ENCODE results near the gene TRIM32.

The TRIM32 gene

GRCh38 chr9:116697887-116698286, 10.8 kb downstream of the TRIM32 start:
- H2AFZ ChIP-seq (ENCODE audit: low read length), result no peak overlapping the region
- no peaks in the 10 kb centered on the region for H4K20me1 ChIP-seq (ENCODE audit: insufficient read depth, low read length)
- H3F3A ChIP-seq (ENCODE audit: insufficient read depth, low read length), result no peaks in the 10 kb centered on the region
- H3K27ac ChIP-seq (ENCODE audit: low read depth, low read length, poor library complexity, severe bottlenecking), result no peak overlapping the region
- H3K9ac ChIP-seq (ENCODE audit: low read length), result no peak overlapping the region
- H3K9me3 ChIP-seq (ENCODE audit: low read length), result no peaks in the 10 kb centered on the region
- H3K4me3 ChIP-seq (ENCODE audit: low read depth, low read length, poor library complexity, severe bottlenecking), result no peak overlapping the region
- H3K79me2 ChIP-seq (ENCODE audit: insufficient read depth, low read length), result peaks cover 11% of the 10 kb centered on the region
- no peaks in the 10 kb centered on the region for H3K9me2 ChIP-seq (ENCODE audit: low read depth, low read length)
- peaks cover 51% of the 10 kb centered on the region for H3K36me3 ChIP-seq (ENCODE audit: insufficient read depth, low read length)
- TF ChIP-seq EZH2 (IDR thresholded peaks at IDR 0.05; ENCODE audit: borderline replicate concordance, low read length) (no peak), CTCF (IDR thresholded peaks at IDR 0.05; ENCODE audit: low read length) (no peak)
- H3K4me1 ChIP-seq (ENCODE audit: insufficient read depth, low read length, severe bottlenecking), result no peaks in the 10 kb centered on the region
- no peak overlapping the region for H3K4me2 ChIP-seq (ENCODE audit: low read length)
- no peaks in the 10 kb centered on the region for H3K27me3 ChIP-seq (ENCODE audit: insufficient read depth, low read length)

- H3K79me2 ChIP-seq (ENCODE audit: insufficient read depth, low read length), result no peaks in the 10 kb centered on the region
- H3K4me3 ChIP-seq (ENCODE audit: low read depth, low read length, poor library complexity, severe bottlenecking), result no peak overlapping the region
- no peaks in the 10 kb centered on the region for H3F3A ChIP-seq (ENCODE audit: insufficient read depth, low read length)
- no peaks in the 10 kb centered on the region for H3K9me3 ChIP-seq (ENCODE audit: low read length)
- H4K20me1 ChIP-seq (ENCODE audit: insufficient read depth, low read length), result no peaks in the 10 kb centered on the region
- TF ChIP-seq CTCF (IDR thresholded peaks at IDR 0.05; ENCODE audit: low read length) (no peak), EZH2 (IDR thresholded peaks at IDR 0.05; ENCODE audit: borderline replicate concordance, low read length) (no peak)
- H3K36me3 ChIP-seq (ENCODE audit: insufficient read depth, low read length), result peaks cover 45% of the 10 kb centered on the region
- H2AFZ ChIP-seq (ENCODE audit: low read length), result no peak overlapping the region
- H3K4me1 ChIP-seq (ENCODE audit: insufficient read depth, low read length, severe bottlenecking), result no peaks in the 10 kb centered on the region
- no peak overlapping the region for H3K4me2 ChIP-seq (ENCODE audit: low read length)
- no peak overlapping the region for H3K9ac ChIP-seq (ENCODE audit: low read length)
- no peaks in the 10 kb centered on the region for H3K27me3 ChIP-seq (ENCODE audit: insufficient read depth, low read length)
- no peak overlapping the region for H3K27ac ChIP-seq (ENCODE audit: low read depth, low read length, poor library complexity, severe bottlenecking)
- H3K9me2 ChIP-seq (ENCODE audit: low read depth, low read length), result no peaks in the 10 kb centered on the region
Observed at GRCh38 chr9:116700279-116700678, 13.2 kb downstream of the TRIM32 start.

- TF ChIP-seq CTCF (IDR thresholded peaks at IDR 0.05; ENCODE audit: low read length) (no peak), EZH2 (IDR thresholded peaks at IDR 0.05; ENCODE audit: borderline replicate concordance, low read length) (no peak)
- Histone ChIP-seq H3K4me1 (ENCODE audit: insufficient read depth, low read length, severe bottlenecking) (no peaks in the 10 kb centered on the region), H3K9me2 (ENCODE audit: low read depth, low read length) (no peaks in the 10 kb centered on the region), H3K4me3 (ENCODE audit: low read depth, low read length, poor library complexity, severe bottlenecking) (no peak overlapping the region), H3K9ac (ENCODE audit: low read length) (no peak overlapping the region), H3K27me3 (ENCODE audit: insufficient read depth, low read length) (no peaks in the 10 kb centered on the region), H4K20me1 (ENCODE audit: insufficient read depth, low read length) (no peaks in the 10 kb centered on the region), H3F3A (ENCODE audit: insufficient read depth, low read length) (no peaks in the 10 kb centered on the region), H3K36me3 (ENCODE audit: insufficient read depth, low read length) (peaks cover 45% of the 10 kb centered on the region), H3K9me3 (ENCODE audit: low read length) (no peaks in the 10 kb centered on the region), H3K4me2 (ENCODE audit: low read length) (no peak overlapping the region), H3K79me2 (ENCODE audit: insufficient read depth, low read length) (no peaks in the 10 kb centered on the region), H2AFZ (ENCODE audit: low read length) (no peak overlapping the region), H3K27ac (ENCODE audit: low read depth, low read length, poor library complexity, severe bottlenecking) (no peak overlapping the region)
Observed at GRCh38 chr9:116700882-116701865, 14.1 kb downstream of the TRIM32 start.

Measured in OCI-LY1 (cell line).